AG10803 (cell line): ENCODE data around the gene TLX1.
A peak's percentile ranks its signal among the peaks of the same experiment; 100 is the strongest.

Source experiments
- DNase-seq: peaks from one replicate; pipeline ENCODE4 v3.0.0; 2010; ENCODE audit warnings: low read depth
- H3K4me3 ChIP-seq: 2 replicates; pipeline ENCODE4 v1.5.1; 2011; ENCODE audit warnings: mild to moderate bottlenecking, low read length, control low read depth
- TF ChIP-seq, protein P1 (sequence below): conservative IDR thresholded peaks from 2 replicates; pipeline ENCODE4 v1.5.1; 2011; ENCODE audit warnings: mild to moderate bottlenecking, low read length, control low read depth, inconsistent platforms

Gene TLX1

DNA sequence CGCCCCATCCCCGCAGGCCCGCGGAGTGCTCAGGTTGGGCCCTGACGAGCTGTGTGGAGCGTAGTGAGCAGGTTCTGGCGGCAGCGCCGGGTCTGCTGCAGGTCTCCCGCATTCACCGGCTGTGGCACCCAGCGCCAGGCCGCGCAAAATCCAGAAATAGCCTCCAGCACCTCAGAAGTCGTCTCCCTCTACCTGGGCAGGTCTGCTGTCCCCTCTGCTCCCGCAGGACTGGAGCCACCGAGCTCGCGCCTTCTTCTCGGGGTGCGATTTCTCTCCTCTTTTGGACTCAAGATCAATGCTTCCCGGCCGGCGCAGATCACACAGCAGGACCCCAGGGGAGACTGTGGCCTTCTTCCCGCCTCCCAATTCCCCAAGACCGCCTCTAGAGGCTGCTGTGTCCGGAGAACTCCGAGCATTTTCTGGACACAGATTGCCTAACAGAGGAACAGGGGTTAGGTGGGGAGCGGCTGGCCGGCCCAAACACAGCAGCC lies 8.4 kb downstream of the TLX1 start:
- no peak for DNase-seq

DNA sequence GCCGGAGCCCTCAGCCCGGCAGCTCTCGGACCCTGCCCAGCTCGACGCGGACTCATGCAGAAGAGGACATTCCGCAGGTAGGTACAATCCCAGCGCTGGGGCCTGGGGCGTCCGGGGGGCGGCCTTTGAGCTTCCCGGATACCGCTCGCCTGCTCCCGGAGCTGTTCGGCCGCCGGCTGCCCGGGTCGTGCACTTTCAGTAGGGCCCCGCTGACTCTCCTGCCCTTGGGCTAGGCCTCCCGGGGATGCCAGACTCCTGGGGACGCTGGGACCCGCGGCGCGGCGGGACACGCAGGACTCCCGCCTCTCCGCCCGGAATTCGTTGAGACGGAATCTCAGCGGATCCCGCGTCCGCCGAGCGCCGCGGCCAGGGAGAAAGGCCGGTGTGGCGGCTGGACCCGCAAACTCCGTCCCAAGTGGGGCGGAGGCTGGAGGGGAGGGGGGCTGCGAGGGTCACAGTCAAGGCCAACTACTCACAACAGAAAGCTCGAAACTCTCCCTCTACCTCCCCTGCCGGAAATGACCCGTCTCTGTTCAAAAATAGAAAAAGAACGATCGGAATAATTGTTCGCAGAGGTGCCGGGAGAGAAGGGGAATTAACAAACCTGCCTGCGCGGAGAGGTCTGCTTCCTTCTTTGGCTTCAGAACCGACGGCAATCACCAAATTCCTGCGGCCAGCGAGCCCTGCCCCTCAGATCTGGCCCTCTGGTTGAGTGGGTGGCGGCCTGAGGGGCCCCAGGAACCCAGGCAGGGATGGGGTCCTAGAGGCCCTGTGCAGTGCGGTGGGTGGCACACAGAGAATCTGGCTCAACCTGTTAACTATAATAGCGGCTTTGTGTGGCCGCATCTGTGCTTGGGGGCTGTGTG lies 9.2 kb downstream of the TLX1 start:
- no peak for DNase-seq
- TF ChIP-seq, protein P1, sequence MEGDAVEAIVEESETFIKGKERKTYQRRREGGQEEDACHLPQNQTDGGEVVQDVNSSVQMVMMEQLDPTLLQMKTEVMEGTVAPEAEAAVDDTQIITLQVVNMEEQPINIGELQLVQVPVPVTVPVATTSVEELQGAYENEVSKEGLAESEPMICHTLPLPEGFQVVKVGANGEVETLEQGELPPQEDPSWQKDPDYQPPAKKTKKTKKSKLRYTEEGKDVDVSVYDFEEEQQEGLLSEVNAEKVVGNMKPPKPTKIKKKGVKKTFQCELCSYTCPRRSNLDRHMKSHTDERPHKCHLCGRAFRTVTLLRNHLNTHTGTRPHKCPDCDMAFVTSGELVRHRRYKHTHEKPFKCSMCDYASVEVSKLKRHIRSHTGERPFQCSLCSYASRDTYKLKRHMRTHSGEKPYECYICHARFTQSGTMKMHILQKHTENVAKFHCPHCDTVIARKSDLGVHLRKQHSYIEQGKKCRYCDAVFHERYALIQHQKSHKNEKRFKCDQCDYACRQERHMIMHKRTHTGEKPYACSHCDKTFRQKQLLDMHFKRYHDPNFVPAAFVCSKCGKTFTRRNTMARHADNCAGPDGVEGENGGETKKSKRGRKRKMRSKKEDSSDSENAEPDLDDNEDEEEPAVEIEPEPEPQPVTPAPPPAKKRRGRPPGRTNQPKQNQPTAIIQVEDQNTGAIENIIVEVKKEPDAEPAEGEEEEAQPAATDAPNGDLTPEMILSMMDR, result no peak
- H3K4me3 ChIP-seq, result no peak overlapping the region

More for the DNA sequence above, 8.4 kb downstream of the TLX1 start:
- TF ChIP-seq, protein P1, result peak; percentile 33
- no peak overlapping the region for H3K4me3 ChIP-seq

DNA sequence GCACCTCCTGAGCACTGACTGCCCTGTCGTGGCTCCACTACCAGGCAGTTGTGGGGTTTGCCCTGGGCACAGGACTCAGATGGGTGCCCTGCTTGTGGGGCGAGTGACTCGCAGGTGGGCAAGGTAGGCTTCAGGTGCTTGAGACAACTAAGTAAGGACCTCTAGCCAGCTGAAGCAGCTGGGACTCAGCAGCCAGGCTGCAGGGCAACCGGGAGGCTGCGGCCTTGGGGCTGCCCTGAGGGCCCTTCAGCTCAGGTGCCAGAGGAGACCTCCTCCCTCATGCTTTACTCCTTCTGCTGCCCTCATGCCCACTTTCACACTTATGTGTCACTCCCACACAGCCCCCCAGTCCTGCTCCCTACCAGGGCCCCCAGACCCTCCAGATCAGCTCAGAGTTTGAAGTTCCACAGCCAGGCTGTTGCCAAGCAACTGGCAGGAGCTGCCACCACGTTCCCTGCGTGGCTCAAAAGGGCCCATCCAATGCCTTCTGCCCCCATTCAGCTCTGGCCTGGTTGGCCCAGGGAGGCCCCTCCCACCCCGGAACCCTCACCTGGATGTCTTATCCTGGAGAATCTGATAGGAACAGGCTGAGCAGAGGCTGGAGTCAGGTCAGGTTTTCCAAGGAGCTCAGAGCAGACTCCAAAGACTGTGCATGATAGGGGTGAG lies 10.0 kb downstream of the TLX1 start:
- no peak for DNase-seq
- TF ChIP-seq, protein P1, result no peak
- no peak overlapping the region for H3K4me3 ChIP-seq

DNA sequence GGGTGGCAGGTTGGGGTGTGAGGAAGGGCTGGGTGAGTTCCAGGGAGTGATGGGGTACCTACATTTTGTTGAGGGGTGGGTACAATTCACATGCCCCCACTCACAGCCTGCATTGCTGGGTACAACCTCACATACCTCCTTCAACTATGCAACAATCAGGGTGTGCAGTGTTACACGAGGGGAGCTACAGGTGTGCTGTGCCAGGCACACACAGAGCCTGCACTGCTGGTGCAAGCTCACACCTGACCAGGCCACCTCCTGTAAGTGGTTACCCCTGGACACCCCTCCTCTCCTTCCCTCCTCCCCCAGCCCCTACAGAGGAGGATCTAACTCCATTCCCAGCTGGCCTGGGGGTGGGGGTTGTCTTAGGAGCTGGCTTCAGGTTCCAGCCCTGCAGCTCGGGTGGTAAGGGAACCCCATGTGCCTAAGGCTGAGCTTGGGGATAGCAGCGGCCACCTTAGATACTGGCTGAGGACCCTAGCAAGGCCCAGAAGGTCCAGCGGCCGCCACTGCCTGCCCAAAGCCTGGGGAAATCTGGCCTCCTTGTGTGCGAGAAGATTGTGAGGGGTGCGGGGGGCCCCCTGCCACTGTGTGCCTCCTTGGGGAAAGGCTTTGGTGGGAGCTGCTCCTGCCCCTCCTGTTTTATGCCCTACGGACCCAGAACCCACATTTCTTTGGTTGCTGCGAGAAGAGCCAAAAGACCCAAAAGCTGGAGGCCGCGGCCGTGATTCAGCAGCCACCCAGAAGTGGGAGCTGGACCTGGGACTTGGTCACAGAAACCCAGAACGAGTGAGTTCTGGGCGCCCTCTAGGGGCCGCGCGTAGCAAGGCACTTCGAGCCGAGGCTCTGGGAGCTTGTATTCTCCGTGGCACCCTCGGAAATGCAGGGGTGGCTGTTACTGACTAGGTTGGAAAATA lies 10.8 kb downstream of the TLX1 start:
- H3K4me3 ChIP-seq, result no peak overlapping the region
- TF ChIP-seq, protein P1, result peak; percentile 96
- DNase-seq, result peak; percentile 76

DNA sequence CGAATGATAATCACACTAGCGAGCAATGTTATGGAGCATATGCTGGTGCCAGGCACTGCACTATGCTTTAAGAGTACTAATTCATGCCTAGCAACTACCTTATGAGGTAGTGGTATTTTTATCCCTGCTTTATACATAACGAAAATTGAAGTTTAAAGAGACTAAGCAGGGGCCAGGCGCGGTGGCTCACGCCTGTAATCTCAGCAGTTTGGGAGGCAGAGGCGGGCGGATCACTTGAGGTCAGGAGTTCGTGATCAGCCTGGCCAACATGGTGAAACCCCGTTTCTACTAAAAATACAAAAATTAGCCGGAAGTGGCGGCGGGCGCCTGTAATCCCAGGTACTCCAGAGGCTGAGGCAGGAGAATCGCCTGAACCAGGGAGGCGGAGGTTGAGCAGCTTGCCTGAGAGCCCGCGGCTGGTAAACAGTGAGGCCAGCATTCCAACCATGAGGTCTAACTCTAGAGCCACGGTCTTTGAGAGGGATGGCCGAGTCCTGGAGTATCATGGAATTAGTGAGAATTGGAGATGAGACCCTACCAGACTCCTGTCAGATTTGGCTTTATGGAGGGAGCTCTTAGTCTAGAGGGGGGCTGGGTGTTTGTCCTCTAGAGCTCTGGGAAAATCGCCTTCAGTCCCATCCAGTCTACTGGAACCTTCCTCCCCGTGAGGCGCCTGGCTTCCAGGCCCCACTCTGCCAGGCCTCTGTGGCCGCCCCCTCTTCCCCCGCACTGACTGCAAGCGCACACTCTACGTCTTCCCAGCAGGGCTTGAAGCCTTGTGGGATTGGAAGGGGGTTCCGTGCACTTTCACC lies 11.6 kb downstream of the TLX1 start:
- no peak for DNase-seq
- no peak overlapping the region for H3K4me3 ChIP-seq
- TF ChIP-seq, protein P1, result no peak

DNA sequence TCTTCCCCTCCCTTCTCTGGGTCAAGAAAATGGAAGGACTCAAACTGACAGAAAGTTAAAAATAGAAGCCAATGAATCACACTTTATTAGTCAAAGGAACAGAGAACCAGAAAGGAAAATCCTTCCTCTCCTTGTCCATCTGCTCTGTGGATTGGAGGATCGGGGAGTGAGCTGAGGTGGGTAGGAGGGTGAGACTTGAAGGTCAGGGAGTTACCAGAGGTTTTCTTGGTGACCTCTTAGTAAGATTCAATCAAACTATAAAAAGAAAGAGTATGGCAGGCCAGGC lies 12.2 kb downstream of the TLX1 start:
- no peak for DNase-seq
- TF ChIP-seq, protein P1, result no peak
- no peak overlapping the region for H3K4me3 ChIP-seq
